Stimulated activated CD8-positive, alpha-beta memory T cell treated with anti-CD3 and anti-CD28 coated beads, Interleukin-2, amount 100 ng/mL, for 1 hour (primary cell): Measurements from ENCODE around the gene GPR152.
A peak's percentile ranks its signal among the peaks of the same experiment; 100 is the strongest.

Experiments used
- DNase-seq, 2 donors: peaks; one replicate each; pipeline ENCODE4 v3.0.0-alpha.2; 2020; ENCODE audit warnings: low read depth in 2 of 2

GPR152 gene

GRCh38 chr11:67465189-67465510 is 12.6 kb upstream of the GPR152 start:
- no peak for DNase-seq

DNA sequence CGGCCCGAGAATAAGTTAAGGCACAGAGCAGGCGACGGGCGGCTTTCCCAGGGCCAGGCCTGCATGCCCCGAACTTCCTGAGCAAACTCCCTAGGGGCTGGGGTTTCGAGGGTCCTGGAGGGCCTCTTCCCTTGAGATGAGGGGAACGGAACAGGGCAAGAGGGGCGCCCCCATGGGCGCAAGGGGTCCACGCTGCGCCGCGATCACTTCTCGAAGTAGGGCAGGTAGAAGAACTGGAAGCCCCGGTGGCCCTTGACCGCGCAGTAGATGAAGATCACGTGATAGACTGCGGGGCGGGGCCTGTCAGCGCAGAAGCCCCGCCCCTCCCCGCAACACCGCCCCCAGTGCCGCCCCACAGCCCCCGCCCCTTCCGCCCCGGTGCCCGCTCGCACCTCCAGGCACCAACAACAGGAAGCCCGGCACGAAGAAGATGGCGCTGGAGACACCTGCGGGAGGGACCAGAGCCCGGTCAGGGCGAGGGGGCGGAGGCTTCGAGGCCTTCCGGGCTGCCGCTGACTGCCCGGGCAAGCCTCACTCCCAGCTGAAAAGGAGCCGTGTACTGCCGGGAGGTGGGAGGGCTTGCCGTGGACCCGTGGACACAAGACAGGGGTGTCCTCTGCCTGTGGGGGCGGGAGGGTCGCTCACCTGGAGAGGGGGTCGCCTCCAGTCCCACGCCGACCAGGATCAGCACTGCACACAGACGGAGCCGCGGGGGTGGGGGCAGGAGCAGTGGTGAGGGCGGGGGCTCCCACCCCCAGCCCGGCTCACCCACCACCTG is 12.1 kb upstream of the GPR152 start:
- peak; percentile 83 to 88 for DNase-seq

- no peak for DNase-seq
Measured at GRCh38 chr11:67463680-67464410, 11.3 kb upstream of the GPR152 start.

- no peak for DNase-seq
Measured at GRCh38 chr11:67463186-67463585, 10.7 kb upstream of the GPR152 start.

DNA sequence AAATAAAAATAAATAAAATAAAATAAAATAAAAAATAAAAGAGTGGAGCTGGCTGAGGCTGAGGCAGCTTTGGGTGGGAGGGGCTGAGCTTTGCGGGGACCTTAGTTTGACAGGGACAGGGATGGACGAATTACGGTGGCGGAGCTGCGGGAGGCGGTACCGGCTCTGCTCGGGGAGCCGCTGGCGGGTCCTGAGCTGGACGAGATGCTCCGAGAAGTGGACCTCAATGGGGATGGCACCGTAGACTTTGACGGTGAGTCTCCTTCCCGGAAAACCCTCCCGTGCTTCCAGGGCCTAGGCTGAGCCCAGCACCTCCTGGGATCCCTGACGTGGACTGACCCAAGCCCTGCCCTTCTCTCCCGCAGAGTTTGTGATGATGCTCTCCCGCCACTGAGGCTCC is 5.7 kb upstream of the GPR152 start:
- no peak for DNase-seq

DNA sequence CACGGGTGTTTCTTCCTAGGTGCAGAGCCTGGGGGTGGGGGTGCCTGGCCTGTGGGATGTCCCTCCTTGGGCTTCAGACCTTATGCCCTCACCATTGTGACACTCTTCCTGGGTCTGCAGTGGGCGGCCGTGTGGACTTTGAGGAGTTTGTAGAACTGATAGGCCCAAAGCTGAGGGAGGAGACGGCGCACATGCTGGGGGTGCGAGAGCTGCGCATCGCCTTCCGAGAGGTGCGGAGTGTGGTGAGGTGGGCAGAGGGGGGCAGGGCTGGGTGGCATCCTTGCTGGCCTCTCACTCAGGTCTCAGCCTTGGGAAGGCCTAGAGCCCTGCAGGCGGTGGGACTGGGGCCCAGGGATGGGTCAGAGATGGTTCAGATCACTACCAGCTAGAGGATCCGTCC is 4.9 kb upstream of the GPR152 start:
- no peak for DNase-seq

DNA sequence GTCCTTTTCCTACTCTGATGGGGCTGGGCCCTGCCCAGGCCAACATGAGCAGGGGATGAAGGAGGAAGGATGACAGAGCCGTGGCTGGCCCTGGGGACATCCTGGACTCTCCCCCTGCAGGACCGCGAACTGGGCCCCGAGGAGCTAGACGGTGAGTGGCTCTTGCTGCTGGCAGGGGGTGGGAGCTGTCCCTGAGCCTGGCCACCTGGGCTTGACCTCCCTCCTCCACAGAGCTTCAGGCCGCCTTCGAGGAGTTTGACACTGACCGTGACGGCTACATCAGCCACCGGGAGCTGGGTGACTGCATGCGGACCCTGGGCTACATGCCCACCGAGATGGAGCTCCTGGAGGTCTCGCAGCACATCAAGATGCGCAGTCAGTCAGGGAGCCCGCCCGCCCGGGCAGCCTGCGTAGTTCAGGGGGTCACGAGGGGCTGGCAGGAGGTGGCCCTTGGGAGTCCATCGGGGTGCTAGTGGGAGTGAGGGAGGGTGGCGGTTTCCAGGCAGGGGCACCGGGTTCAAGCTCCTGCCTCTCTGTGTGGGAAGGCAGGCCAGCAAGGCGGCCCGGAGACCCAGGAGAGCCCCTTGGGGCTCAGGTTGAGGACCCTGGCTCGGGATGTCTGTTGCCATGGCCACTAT is 3.7 kb upstream of the GPR152 start:
- DNase-seq = no peak

- no peak for DNase-seq
Measured at GRCh38 chr11:67455054-67455453, 2.5 kb upstream of the GPR152 start, which contains the start of gene CABP4. TSS of gene CABP4 (plus strand) at chr11:67455354. CDS start at chr11:67455424, 70 bp downstream.

GRCh38 chr11:67453816-67454732 is 1.5 kb upstream of the GPR152 start:
- no peak for DNase-seq

GRCh38 chr11:67451658-67451976 is 912 bp downstream of the GPR152 start:
- no peak for DNase-seq

DNA sequence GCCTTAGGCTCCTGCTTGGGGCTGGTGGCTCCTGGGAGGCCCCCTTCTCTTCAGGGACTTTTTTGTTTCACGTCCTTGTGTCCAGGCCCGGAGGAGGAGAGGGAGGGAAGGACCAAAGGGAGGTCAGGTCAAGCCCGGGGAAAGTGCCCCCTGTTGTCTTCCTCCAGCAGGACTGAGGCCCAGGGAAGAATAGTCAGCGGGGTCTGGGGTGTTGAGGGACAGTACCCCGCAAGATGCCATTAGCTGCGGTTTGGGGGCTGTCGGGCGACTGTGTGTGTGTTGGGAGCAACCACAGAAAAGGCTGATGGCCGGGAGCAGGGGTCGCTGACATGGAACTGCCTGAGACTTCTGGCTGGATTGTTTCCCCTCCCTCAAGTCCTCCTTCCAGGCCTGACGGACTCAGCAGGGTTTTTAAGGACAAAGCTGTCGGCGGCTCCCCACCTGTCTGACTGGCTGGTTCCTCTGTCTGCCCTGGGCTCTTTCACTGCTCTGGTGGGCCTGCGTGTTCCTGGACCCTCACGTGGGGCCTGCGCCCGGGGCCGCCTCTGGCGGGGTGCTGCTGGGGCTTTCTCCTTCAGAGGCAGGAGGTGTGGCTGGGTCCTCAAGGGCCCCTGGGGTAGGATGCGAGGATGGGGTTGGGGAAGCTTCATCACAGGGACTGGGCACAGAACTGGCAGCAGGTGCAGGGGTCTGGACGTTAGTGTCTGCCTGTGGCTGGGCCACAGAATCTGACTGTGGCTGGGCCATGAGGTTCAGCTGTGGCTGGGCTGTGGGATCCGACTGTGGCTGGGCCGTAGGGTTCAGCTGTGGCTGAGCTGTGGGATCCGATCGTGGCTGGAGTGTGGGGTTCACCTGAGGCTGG is 1.5 kb downstream of the GPR152 start:
- no peak for DNase-seq

DNA sequence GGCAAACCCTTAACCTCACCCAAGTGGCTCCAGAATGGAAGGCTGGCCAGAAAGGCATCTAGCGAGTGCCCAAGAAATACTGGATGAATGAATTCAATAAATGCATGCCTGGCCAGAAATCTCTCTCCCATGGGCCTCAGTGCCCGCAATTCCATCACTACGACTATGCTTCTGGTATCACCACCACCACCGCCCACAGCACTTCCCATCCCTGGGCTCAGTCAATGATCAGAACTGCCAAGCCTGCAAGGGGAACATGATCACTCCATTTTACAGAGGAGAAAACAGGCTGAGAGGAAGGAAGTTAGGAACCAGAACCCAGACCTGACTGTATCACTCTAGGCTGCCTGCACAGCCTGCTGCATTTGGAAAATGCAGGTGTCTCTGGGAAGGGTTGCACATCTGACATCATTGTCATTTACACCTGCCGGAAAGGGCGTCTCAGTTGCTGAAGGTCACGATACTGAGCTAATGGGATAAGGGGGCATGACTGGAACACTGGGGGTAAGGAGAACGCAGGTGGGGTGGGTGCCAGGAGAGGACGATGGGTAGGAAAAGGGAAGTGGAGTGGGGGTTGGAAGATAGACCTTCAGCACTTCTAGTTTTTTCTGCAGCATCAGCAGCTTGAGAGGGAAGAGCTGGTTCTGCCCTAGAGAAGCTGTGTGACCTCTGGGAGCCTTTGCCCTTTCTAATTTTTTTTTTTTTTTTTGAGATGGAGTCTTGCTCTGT is 3.2 kb downstream of the GPR152 start:
- no peak for DNase-seq

- no peak for DNase-seq
Measured at GRCh38 chr11:67448220-67448609, 4.3 kb downstream of the GPR152 start.

DNA sequence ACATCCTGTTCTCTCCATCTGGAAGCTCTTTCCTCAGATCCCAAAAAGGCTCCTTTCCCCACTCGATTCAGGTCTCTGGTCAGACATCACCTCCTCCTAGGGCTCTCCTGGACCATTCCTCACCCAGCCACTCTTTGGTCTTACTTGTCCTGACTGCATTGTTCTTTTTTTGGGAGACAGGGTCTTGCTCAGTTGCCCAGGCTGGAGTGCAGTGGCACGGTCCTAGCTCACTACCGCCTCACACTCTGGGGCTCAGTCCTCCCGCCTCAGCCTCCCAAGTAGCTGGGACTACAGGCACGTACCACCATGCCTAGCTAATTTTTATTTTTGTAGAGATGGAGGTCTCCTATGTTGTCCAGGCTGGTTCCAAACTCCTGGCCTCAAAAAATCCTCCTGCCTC is 7.0 kb downstream of the GPR152 start:
- no peak for DNase-seq

- DNase-seq = no peak
Measured at GRCh38 chr11:67442504-67443404, 9.8 kb downstream of the GPR152 start.

DNA sequence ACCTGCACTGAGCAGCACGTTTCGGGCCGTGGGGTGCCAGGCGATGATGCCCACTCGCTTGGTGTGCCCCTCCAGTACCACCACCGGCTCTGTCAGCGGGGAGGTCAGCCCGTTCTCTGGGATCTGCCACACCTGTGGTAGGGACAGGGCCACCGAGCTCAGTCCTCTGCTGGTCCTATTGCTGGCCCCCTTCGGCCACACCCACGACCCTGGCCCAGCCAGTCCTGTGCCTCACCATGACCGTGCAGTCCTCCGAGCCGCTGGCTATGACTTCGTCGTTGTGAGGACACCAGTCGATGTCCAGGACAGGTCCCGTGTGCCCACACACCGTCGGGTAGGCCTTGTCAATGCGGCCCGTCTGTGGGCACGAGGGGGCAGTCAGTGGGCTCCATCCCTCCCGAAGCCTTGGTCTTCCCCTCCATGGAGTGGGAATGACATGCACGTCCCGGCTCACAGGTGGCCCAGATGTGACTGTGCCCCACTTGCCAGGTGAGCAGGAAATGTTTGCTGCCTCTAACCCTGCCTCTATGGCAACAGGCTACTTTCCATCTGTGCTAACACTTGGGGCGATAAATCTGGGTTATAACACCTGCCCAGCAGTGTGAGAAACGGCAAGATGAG is 10.7 kb downstream of the GPR152 start:
- DNase-seq = no peak

DNA sequence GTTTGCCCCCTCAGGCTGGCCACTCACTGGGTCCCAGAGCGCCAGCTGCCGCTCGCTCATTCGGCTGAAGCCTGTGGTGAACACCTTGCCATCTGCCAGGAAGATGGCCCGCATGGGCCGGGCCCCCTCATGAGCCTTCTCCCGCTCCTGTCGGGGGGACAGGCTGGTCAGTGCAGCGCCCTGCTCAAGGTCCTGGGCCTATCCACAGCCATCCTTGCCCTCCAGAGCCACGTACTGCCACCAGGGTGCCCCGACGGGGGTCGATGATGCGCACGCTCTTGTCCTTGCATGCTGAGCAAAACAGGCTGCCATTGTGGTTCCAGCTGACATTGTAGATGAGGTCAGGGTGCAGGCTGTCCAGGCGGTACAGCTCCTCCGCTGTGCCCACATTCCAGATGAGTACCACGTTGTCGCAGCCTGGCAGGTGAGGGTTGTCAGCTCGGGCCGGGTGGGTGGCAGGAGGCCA is 11.4 kb downstream of the GPR152 start:
- DNase-seq = no peak

DNA sequence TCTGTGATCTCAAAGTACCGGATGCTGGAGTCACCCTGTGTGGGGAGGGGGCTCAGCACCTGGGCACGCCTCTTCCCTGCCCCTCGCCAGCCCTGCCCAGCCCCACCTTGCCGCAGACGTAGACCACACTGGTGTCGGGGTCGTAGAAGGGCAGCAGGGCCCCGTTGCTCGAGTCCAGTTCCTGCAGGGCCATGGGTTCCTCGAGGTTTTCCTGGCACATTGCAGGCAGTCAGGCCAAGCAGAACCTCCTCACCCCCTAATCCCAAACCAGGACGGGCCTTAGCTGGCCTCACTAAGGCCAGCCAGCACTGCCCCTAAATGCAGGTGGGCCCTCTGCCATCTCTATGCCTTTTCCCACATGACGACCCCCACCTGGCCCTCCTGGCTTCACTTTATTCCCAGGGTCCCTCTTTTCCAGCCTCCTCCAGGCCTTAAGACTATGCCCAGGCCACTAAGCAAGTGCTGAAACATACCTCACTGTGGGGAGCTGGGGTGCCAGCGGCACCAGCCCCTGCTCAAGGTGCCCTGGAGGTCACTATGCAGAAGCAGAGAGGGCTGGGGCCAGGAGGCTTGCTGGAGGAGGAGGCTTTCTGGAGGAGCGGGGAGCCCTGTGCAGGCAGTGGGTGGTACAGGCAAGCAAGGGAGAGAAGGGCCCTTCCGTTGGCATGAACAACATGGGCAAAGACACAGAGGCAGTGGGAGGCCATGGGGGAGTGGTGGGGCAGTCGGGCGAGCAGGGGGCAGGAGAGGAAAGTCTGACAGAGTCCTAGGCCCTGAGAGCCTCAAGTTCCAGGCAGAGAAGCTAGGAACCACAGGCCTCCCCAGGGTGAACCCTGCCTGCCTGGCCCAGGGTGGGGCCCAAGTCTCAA is 12.1 kb downstream of the GPR152 start:
- DNase-seq = no peak
